ENCODE results near the gene ZNF438.
"Not testable (repeated sequence)": the region's sequence is repeated elsewhere in the genome, so short reads cannot be mapped to it uniquely, and the experiment has no call there.

ZNF438 gene

DNA sequence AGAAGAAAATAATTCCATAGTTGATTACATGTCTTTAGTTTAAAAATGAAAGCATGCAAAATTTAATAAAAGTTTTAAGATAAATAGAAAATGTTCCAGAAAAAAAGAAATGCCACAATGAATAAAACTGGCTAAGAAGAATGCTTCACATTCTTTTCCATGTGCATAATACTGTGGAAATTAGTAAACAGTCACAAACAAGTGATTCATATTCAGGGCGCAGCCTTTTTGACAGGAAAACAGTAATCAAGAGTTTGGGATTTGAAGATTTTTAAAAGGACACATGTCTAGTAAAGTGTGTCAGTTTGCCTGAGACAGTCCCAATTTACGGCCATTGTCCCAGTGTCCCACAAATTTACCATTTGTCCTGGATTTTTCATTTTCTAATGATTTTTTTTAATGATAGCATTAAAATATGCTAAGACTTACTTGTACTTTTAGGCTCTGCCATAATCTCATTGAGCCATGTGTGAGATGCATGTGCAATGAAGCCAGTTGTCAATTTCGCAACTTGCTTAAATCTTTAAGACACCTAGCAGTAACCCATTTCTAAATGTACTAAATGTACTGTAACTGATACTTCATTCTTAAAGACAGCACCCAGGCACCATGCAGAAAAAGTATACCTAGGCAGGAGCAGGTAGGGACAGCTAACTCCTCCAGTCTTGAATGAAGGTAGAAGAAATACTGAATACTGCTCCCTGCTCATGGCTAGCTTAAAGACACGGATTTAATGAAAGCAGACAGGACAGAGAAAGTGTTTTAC, 46.9 kb downstream of the ZNF438 start:
- DNase-seq, result no peak

DNA sequence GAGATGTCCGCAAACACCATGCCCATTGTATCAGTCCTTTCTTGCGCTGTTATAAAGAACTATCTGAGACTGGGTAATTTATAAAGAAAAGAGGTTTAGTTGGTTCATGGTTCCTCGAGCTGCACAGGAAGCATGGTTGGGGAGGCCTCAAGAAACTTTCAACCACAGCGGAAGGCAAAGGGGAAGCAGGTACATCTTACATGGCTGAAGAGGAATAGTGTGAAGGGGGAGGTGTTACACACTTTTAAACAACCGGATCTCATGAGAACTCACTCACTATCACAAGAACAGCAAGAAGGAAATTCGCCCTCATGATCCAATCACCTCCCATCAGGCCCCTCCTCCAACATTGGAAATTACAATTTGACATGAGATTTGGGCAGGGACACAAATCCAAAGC, 48.5 kb downstream of the ZNF438 start:
- not testable (repeated sequence) for DNase-seq

DNA sequence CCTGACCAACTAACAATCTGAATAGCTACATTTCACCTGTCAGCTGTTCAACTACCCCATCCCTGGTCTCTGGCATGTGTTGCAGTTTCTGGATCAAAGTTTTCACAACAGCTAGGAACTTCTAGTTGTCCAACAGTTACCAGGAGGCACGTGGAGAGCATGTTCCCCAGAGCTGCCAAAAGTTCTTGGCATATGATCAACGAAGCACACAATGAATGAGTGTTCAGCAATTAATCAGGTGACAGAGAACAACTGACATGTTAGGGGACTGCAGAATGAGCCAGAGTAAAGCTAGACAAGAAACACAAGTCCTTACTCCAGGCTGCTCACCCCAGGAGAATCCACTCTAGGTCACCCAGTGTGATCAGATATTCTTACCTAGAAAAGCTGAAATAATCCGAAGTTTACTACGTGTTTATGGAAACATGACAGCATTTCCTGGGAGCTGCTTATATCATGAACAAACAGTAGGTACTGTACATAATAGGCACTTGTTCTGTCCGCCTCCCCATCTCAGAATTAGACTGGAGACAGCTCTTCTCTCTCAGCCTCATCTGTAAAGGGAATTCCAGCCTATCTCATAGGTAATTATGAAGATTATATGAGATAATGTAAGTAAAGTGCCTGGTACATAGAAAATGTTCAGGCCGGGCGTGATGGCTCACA, 50.6 kb downstream of the ZNF438 start:
- DNase-seq, result no peak

GRCh38 chr10:30979956-30980355, 51.7 kb downstream of the ZNF438 start:
- no peak for DNase-seq

DNA sequence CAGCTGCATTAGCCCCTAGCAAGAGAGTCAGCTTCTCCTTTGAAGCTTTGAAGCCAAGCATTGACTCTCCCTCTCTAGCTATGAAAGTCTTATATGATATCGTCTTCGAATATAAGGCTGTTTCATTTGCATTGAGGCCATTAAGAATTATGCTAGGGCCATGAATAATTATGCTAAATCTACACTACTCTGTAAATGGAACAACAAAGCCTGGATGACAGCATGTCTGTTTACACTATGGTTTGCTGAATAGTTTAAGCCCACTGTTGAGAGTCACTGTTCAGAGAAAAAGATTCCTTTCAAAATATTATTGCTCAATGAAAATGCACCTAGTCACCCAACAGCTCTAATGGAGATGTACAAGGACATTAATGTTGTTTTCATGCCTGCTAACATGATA, 52.8 kb downstream of the ZNF438 start:
- no peak for DNase-seq

DNA sequence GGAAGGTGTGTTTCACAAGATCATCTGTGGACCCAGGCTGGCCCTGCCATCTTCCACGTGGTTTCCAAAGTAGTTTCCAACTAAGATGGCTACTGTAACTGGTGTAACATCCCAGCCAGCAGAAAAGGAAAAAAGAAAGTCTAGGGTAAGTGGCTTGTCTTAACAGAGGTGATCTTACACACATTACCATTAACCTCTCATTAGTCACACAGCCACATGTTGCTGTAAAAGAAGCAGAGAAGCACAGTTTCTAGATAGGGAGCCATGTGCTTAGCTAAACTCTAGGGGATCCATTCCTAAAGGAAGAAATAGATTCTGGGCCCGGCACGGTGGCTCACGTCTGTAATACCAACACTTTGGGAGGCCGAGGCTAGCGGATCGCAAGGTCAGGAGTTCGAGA, 54.3 kb downstream of the ZNF438 start:
- no peak for DNase-seq

DNA sequence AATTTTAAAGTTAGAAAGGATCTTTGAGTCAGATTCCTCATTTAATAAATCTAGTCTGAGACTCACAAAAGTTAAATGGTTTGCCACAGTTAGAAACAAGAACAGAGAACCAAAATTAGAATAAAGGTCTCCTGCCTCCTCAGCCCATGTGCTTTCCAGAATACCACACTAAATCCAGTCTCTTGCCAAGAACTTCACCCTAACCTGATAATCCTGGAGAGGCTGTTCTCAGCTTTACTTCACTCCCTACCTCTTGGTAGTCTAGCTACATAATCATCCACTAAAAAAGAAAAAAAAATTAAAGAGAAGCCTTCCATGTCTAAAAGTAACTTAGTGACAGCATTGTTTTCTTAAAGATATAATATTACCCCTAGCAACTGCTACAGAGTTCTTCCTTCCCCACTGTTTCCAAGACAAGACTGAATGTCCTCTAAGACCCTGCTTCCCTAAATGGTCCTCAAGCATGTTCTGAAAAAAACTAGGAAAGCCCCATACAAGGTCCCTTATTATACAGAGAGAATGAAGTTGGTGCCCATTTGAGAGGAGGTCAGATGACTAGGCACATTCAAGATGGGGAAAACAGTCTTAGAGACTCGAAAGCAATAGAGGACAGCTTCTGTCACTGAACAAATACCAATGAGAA, 56.8 kb downstream of the ZNF438 start:
- DNase-seq, result no peak

- DNase-seq, result no peak
Observed at GRCh38 chr10:30974355-30974754, 57.3 kb downstream of the ZNF438 start.

DNA sequence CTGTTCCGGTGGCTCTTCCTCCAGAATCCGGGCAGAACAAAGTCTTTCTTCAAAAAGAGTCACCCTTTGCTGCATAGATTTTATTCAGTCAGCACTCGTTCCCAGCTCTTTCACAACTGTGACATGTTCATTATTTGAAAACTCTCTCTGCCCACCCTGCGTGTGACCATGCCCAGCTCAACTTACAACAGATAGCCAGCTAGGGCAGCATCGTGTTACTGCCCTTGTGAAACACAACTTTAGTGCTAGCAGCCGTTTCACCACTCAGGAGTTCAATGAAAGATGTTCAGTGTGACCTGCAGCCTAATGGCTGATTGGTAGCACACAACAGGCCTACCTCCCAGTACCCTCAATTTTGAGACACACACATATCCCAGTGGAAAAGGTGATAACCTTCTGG, 57.9 kb downstream of the ZNF438 start:
- no peak for DNase-seq

DNA sequence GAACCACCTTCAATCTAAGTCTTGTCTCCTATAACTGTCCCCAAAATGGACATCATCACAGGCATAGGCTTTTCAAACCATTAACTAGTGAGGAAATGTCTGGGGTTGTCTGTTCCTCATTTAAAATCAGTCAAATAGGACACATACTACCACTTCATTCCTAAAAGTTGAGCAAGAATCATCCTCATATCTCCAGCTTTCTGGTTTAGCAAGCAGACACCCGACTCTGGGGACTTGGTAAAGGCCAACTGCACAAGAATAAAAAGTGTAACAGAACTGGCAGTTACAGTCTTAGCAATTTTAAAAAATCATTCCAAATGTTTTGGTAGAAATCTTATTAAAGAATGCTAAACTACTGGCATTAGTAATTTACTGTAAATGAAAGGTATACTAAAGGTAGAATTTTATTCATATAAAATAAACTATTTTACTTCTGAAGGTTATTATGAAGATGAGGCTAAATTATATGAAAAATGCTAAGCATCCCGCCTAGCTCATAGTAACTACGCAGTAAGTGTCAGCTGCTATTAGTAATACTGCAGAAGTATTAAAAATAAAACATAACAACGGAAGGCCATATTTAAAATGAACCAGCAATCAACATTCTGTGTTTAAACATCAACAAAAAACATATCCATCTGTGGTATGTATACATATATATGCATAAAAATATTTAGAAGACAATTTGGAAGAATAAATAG, 60.8 kb downstream of the ZNF438 start:
- DNase-seq, result no peak

GRCh38 chr10:30968711-30969110, 63.0 kb downstream of the ZNF438 start:
- DNase-seq, result no peak

- no peak for DNase-seq
Observed at GRCh38 chr10:30967650-30968410, 63.8 kb downstream of the ZNF438 start.

DNA sequence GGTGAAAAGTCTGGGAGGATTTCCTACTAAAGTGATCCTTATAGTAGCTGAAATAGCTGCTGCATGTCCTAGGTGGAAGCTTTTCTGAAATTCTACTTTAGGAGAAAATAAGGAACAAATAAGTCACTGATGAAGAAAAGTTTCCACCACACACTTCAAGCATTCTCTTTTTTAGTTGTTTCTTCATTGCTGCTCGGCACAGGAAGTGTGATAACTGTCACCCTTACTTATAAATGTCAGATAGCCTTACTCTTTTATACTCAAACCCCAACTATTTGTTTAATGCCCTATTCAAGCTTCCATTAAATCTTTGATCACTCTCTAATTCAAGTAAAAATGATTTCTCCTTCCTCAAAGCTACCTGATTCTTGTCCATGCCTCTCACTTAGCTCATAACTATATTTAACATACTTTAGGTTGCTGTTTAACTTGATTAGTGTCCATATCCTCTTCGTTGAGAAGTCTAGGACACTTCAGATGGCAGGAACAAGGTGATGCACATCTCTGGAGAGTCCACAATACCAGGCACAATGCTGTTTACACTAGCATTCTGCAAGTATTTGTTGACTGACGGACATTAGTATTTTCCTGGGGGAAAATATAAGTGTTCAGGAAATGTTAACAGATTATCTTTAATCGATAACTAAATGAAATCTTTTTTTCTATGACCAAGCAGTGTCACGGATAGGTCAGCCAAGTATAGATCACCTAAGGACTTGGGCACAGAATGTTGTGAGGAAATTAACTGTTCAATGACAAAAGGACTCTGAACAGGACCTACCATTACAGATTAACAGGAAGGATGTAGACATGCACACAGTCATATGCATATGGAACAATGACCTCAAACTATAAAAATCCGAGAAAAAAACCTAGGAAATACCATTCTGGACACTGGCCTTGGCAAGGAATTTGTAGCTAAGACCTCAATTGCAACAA, 67.4 kb downstream of the ZNF438 start:
- no peak for DNase-seq

DNA sequence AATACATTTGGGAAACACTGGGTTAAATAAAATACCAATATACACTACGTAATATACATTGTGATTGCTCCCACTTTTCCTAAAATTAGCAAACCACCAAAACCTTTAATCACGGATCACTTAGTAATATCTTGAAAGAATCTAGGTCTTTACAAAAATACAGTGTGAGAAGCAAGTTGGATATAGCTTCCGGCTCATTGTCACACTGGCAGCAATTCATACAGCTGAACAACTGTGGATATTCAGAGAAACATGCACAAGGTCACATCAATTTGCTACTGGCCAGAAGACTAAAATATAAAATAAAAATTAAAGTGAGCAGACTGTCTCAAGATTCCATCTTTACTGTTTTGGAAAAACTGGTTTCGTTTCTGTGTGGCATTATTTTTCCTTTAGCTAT, 69.1 kb downstream of the ZNF438 start:
- DNase-seq, result no peak

- DNase-seq, result no peak
Observed at GRCh38 chr10:30959836-30960210, 71.8 kb downstream of the ZNF438 start.

- DNase-seq, result not testable (repeated sequence)
Observed at GRCh38 chr10:30949218-30949617, 82.4 kb downstream of the ZNF438 start.

DNA sequence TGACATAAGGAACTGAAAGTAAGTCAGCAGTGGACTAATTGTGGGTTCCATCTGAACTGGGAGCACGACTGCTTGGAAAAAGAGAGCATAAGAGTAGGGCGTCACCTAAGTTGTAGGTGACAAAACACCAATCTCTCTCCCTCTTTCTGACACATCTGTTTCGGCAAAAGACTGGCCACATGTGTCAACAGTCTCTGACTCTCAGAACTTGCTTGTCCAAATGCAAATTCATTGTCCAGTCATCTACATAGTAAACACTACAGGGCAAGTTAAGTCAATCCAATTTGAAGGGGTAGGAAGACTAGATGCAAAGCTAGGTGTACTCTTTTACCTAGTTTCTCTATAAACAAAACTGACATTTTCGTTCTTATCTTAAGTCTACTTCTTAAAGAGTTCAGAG, 87.7 kb downstream of the ZNF438 start:
- DNase-seq, result no peak

GRCh38 chr10:30943451-30943850, 88.2 kb downstream of the ZNF438 start:
- DNase-seq, result no peak

DNA sequence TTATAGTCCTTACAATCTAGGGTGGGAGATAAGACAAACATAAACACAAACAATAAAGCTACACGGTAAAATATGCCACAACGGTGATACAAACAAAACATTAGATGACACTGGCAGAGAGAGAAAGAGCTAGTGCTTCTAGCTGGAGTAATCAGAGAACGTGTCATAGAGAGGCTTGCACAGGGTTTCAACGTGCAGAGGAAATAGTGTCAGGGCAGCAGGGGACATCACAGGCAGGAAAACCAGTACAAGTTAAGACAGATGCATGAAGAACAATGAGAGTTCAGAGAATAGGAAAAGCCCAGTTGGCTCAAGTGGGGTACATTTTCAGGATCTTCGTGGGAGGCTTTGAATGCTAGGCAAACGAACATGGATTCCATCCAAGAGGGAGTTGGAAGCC, 91.4 kb downstream of the ZNF438 start:
- no peak for DNase-seq

- DNase-seq, result no peak
Observed at GRCh38 chr10:30939643-30940251, 91.9 kb downstream of the ZNF438 start.

- DNase-seq, result no peak
Observed at GRCh38 chr10:30935078-30935477, 96.6 kb downstream of the ZNF438 start.

Measured in NCI-H524 (cell line).